ENCODE data around the gene AUTS2. TPM values are rescaled to one million over a fixed set of nuclear protein-coding genes. Genes with fewer than 3 reads are reported as not detected.

The AUTS2 gene
- total RNA-seq, 3 donors from 2014 or later, result 31.2 to 67.6 (median 36.5) TPM

- DNase-seq, result no peak
- Histone ChIP-seq H3K36me3 (ENCODE audit: low read depth) (no peaks in the 10 kb centered on the region), H3K4me1 (ENCODE audit: low read depth) (peaks cover 4% of the 10 kb centered on the region), H3K9me3 (no peaks in the 10 kb centered on the region), H3K4me3 (no peak overlapping the region)
- intact Hi-C loops (cut with DNase I, micrococcal nuclease), result no loop called here
- TF ChIP-seq CTCF (IDR thresholded peaks at IDR 0.05), result no peak
- no peak for ATAC-seq
Observed at GRCh38 chr7:70458745-70459144, 860.5 kb downstream of the AUTS2 start.

- intact Hi-C loops (cut with DNase I, micrococcal nuclease), result no loop called here
- no peaks in the 10 kb centered on the region for H3K36me3 ChIP-seq (ENCODE audit: low read depth)
- H3K4me3 ChIP-seq, result no peak overlapping the region
- H3K4me1 ChIP-seq (ENCODE audit: low read depth), result peaks cover 7% of the 10 kb centered on the region
- ATAC-seq (no peak), DNase-seq (no peak)
- no peaks in the 10 kb centered on the region for H3K9me3 ChIP-seq
- no peak for TF ChIP-seq CTCF (IDR thresholded peaks at IDR 0.05)
Observed at GRCh38 chr7:70459546-70459945, 861.3 kb downstream of the AUTS2 start.

- intact Hi-C loops (cut with DNase I, micrococcal nuclease), result no loop called here
- H3K36me3 ChIP-seq (ENCODE audit: low read depth), result no peaks in the 10 kb centered on the region
- no peak for ATAC-seq
- TF ChIP-seq CTCF (IDR thresholded peaks at IDR 0.05), result no peak
- H3K4me3 ChIP-seq, result no peak overlapping the region
- peaks cover 7% of the 10 kb centered on the region for H3K4me1 ChIP-seq (ENCODE audit: low read depth)
- H3K9me3 ChIP-seq, result no peaks in the 10 kb centered on the region
- DNase-seq, result no peak
Observed at GRCh38 chr7:70460071-70460470, 861.8 kb downstream of the AUTS2 start.

- H3K4me3 ChIP-seq, result no peak overlapping the region
- TF ChIP-seq CTCF (IDR thresholded peaks at IDR 0.05), result no peak
- ATAC-seq (no peak), DNase-seq (no peak)
- intact Hi-C loops (cut with DNase I, micrococcal nuclease), result no loop called here
- no peaks in the 10 kb centered on the region for H3K9me3 ChIP-seq
- no peaks in the 10 kb centered on the region for H3K36me3 ChIP-seq (ENCODE audit: low read depth)
- H3K4me1 ChIP-seq (ENCODE audit: low read depth), result peaks cover 7% of the 10 kb centered on the region
Observed at GRCh38 chr7:70460562-70460961, 862.3 kb downstream of the AUTS2 start.

- DNase-seq, result peak in 1 of 3 donors; percentile 23
Observed at GRCh38 chr7:70463352-70463938, 865.2 kb downstream of the AUTS2 start.

More at GRCh38 chr7:70463352-70463938, 865.2 kb downstream of the AUTS2 start:
- peak; percentile 49 for ATAC-seq
- no peaks in the 10 kb centered on the region for H3K36me3 ChIP-seq (ENCODE audit: low read depth)
- no peak for TF ChIP-seq CTCF (IDR thresholded peaks at IDR 0.05)
- no peaks in the 10 kb centered on the region for H3K9me3 ChIP-seq
- no peak overlapping the region for H3K4me3 ChIP-seq
- intact Hi-C loops (cut with DNase I, micrococcal nuclease), result no loop called here
- peaks cover 7% of the 10 kb centered on the region for H3K4me1 ChIP-seq (ENCODE audit: low read depth)
